Fibroblast of lung (primary cell): ENCODE results near the gene PDE5A.
"Not testable (repeated sequence)": the region's sequence is repeated elsewhere in the genome, so short reads cannot be mapped to it uniquely, and the experiment has no call there.

Experiments used
- CTCF ChIP-seq, 2 donors: IDR thresholded peaks in 1 of 2; conservative IDR thresholded peaks in 1 of 2; 1 replicate in 1 of 2; 2 replicates in 1 of 2; pipeline ENCODE4 v1.5.1; 2011 to 2012; ENCODE audit warnings: low read length in 2 of 2, control low read depth in 1 of 2, inconsistent platforms in 1 of 2, low read depth in 1 of 2, mild to moderate bottlenecking in 1 of 2
- EZH2 ChIP-seq: IDR thresholded peaks from 2 replicates; pipeline ENCODE4 v1.5.1; 2012; ENCODE audit warnings: low read length, control low read depth, mild to moderate bottlenecking; ENCODE audit errors: missing control alignments

GRCh38 chr4:119470021-119470736 lies 158.4 kb downstream of the PDE5A start:
- TF ChIP-seq CTCF (conservative IDR thresholded peaks at IDR 0.05 in 1 of 2, IDR thresholded peaks at IDR 0.05 in 1 of 2; ENCODE audit: low read depth in 1 of 2, low read length in 2 of 2); EZH2: not testable (repeated sequence)
